ENCODE data around the gene KCNC2.
"Not testable (repeated sequence)": the region's sequence is repeated elsewhere in the genome, so short reads cannot be mapped to it uniquely, and the experiment has no call there.

KCNC2 gene

DNA sequence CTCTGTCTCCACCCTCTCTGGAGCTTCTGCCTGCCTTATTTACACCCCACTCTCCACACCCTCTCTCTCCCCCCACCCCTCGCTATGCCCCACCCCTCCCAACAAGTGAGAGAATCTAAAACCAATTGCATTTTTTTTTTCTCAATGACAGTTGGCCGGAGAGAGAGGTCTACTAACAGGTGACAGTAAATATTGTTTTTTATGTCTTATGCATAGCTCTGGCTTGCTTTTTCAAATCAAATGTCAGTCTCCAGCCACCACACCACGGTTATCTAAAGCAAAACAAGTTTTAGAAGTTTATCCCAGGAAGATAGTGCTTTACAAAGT is at the start of gene KCNC2:
TSS of gene KCNC2 (minus strand) at position 28 of the 327 bp plus-strand sequence.
- DNase-seq, result no peak

DNA sequence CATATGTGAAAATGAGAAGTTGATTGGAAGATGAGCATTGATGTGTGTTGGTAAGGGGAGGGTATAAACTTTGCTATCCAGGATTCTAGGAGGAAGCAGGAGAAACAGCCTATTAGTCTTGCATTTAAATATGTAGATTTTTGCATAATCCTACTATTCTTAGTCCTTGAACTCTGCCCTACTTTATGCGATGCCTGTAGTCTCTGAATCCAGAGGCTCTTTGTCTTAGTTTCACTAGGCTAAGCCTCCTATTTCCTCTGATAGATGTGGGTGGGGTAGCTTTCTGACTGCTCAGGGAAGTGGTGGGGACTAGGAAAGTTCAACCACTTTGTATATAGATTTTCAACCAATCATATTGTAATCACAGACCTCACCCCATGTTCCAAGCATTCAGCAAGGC is 49.5 kb upstream of the KCNC2 start:
- DNase-seq, result no peak

DNA sequence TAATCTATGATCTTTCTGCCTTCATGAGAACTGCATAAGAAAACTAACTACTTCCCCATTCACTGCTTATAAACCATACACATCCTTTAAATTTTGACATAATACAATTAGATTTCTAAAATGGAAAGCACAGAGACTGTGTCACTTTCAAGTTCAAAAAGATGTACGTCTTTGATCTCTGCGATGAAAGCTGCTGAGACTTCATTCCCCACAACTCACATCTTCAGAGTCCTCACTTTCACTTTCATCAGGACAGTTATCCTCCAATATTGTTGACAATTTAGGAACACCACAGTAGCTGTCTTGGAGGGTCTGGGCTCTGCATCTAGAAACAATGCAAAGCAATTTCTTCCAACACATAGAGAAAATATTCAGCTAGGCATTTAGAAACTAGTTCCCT is 47.9 kb upstream of the KCNC2 start:
- no peak for DNase-seq

- DNase-seq, result no peak
These were observed 35.5 kb upstream of the KCNC2 start for GRCh38 chr12:75245108-75245507.

GRCh38 chr12:75239987-75240386 is 30.3 kb upstream of the KCNC2 start:
- no peak for DNase-seq

GRCh38 chr12:75236206-75236605 is 26.6 kb upstream of the KCNC2 start:
- no peak for DNase-seq

- DNase-seq, result no peak
These were observed 17.5 kb upstream of the KCNC2 start for GRCh38 chr12:75227132-75227531.

- DNase-seq, result no peak
These were observed 2.4 kb upstream of the KCNC2 start for GRCh38 chr12:75212072-75212471.

GRCh38 chr12:75208856-75209811 is 505 bp downstream of the KCNC2 start:
- peak in 1 of 2 experiments; percentile 7 for DNase-seq

DNA sequence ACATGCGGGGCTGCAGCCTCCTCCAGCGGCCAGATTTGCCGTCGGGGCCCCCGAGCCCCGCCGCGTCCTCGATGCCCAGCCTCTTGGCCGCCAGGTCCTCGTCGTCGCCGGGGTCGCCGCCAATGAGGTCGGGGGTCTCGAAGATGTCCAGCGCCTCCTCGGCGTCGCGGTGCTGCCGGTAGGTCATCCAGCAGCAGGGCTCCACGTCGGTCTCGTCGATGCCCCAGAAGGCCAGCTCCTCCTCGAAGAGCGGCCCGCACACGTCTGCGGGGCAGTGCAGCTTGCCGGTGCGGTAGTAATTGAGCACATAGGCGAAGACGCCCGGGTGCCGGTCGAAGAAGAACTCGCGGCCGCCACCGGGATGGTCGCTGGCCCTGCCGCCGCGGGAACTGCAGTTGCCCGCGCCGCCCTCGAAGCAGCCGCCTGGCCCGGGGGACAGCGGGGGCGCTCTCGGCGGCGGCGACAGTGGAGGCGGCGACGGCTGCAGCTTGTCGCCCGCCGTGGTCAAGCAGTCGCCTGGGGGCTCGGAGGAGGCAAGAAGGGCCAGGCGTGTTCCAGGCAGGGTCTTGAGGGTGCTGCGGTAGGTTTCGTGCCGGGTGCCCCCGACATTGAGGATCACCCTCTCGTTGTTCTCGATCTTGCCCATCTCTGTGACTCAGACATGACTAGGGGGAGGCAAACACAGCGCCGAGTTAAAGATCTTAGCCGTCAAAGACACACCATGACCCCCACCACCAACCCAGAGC is 2.1 kb downstream of the KCNC2 start:
- DNase-seq, result no peak

GRCh38 chr12:75205558-75205957 is 4.1 kb downstream of the KCNC2 start:
- no peak for DNase-seq

- no peak for DNase-seq
These were observed 12.8 kb downstream of the KCNC2 start for GRCh38 chr12:75196865-75197264.

- no peak for DNase-seq
These were observed 13.2 kb downstream of the KCNC2 start for GRCh38 chr12:75196408-75196807.

DNA sequence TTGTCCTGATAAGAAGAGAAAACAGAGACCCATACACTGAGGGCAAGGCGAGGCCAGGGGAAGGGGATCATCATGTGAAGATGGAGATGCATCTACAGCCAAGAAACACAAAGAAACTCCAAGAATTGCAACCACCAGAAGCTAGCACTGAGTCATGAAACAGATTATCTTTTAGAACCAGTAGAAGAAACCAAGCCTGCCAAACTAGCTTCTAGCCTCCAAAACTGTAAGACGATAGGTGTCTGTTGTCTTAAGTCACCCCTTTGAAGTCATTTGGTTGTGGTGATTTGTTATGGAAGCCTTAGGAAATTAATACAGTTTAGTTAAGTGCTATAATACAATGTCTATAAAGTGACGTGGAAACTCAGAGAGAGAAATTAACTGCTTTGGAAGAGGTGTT is 15.4 kb downstream of the KCNC2 start:
- no peak for DNase-seq

- no peak for DNase-seq
These were observed 17.4 kb downstream of the KCNC2 start for GRCh38 chr12:75192196-75192595.

GRCh38 chr12:75190846-75191245 is 18.8 kb downstream of the KCNC2 start:
- no peak for DNase-seq

DNA sequence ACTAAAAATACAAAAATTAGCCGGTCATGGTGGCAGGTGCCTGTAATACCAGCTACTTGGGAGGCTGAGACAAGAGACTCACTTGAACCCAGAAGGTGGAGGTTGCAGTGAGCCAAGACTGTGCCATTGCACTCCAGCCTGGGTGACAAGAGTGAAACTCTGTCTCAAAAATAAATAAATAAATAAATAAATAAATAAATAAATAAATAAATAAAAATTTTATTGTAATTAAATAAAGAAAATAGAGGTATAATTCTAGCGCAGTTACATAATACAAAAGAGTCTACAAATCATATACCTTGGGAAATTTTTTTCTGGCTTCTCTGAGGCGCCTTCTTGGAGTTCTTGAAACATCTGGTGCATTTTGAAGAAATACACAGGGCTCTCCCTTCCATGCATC is 23.8 kb downstream of the KCNC2 start:
- not testable (repeated sequence) for DNase-seq

DNA sequence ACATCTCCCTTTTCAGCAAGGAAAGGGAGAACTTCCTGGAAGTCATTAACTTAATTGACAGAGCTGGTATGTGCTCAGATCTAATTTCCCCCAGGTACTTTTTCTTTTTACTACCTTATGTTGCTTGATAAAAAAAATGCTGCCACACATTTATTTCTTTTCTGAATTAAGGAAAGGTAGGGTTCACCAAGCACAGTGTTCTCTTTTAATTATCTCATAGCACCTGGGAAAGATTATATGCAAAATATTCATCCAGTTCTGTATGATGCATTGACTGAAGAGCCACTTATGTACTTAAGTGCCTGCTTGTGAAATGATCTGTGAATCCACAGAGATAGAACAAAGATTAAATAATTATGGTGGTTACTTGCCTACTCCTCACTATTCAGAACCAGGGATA is 25.1 kb downstream of the KCNC2 start:
- no peak for DNase-seq

GRCh38 chr12:75183967-75184366 is 25.7 kb downstream of the KCNC2 start:
- DNase-seq, result no peak

DNA sequence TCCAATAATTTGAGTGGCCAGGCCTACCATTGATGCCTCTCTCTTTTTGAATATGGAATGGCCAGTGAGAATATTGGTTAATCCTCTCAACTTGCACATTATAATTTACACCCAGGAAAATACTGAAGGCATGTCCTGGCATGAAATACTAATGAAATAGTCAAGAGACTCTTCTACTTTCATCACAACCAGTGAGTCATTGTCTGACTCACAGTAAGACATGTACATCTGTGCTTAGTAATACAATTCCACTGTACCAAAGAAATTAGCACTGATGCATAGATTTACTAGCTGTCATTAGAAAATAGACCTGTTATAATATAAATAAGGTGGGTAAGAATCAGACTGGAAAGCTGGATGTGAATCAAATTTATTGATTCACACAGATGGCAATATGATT is 31.6 kb downstream of the KCNC2 start:
- DNase-seq, result no peak

GRCh38 chr12:75172611-75173010 is 37.0 kb downstream of the KCNC2 start:
- DNase-seq, result no peak

DNA sequence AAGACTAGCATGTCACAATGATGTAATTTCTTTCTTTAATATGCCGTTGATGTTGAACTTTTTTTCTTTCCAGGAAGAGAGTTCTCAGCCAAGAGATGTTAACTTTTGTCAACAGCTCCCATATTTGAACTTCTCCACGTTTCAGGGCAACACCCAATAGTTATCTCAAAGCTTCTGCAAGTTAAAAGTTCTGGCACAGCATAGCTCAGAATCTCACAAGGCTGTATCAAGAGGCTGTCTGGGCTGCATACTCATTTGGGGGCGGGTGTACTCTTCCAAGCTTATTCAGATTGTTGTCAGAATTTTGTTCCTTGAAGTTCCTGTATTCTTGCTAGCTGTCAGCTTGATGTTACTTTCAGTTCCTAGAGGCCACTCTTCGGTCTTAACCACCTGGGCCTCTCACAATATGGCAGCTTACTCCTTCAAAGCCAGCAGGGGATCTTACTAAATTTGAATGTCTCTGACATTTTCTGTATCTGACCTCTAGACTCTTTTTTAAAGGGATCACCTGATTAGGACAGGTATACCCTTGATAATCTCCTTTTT is 38.9 kb downstream of the KCNC2 start:
- DNase-seq, result no peak

- DNase-seq, result no peak
These were observed 46.8 kb downstream of the KCNC2 start for GRCh38 chr12:75162845-75163244.

GRCh38 chr12:75161488-75161887 is 48.2 kb downstream of the KCNC2 start:
- no peak for DNase-seq

Measured in NCI-H1930 (cell line).